SHP77 (cell line): Measurements from ENCODE around the gene LRRC72.
"Not testable (repeated sequence)": the region's sequence is repeated elsewhere in the genome, so short reads cannot be mapped to it uniquely, and the experiment has no call there.

Source experiments
- DNase-seq, 2 experiments: peaks; one replicate each; lab custom pipeline; 2025; lab: John Stamatoyannopoulos, UW

LRRC72 gene

DNA sequence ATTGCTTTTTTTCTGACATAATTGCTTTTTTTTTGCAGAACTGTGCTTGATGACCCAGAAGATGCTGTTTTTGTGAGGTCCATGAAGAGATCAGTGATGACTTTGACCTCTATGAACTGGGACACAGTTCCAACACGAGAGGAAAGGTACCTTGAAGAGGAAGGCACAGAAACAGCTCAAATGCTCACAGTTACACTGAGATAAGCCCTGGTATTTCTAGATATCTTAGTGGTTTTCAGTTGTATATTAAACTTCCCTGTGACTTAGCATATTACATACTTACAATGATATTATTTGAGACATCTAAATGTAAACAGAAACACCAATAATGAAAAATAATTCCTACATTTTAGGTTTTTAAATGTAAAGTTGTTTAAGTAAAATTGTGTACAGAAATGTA lies 54.7 kb downstream of the LRRC72 start:
- no peak for DNase-seq

GRCh38 chr7:16583834-16584233 lies 57.2 kb downstream of the LRRC72 start:
- no peak for DNase-seq

GRCh38 chr7:16585540-16585939 lies 58.9 kb downstream of the LRRC72 start:
- DNase-seq, result no peak

- no peak for DNase-seq
Observed at GRCh38 chr7:16586081-16586874, 59.7 kb downstream of the LRRC72 start.

DNA sequence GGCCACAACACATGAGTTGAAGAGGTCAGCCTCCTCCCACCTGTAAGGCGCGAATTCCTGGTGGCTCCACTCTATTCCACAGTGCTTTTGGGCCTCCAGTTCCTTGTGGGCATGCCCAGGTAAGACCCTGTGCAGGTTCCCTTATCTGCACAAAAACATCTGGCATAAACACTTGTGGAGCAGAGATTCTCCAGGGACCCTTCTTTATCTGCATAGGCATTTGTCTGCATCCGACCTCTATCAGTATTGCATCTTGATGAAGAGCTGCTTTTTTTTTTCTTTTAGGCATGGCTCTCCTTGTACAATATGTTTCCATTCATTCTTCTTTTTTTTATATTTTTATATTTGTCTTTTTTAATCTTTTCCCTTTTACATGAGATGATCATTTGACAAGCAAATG lies 60.5 kb downstream of the LRRC72 start:
- DNase-seq, result no peak

- DNase-seq, result peak; percentile 51 to 73
Observed at GRCh38 chr7:16587790-16588189, 61.2 kb downstream of the LRRC72 start.

- no peak for DNase-seq
Observed at GRCh38 chr7:16589881-16590280, 63.3 kb downstream of the LRRC72 start.

GRCh38 chr7:16590424-16590823 lies 63.8 kb downstream of the LRRC72 start:
- DNase-seq, result no peak

DNA sequence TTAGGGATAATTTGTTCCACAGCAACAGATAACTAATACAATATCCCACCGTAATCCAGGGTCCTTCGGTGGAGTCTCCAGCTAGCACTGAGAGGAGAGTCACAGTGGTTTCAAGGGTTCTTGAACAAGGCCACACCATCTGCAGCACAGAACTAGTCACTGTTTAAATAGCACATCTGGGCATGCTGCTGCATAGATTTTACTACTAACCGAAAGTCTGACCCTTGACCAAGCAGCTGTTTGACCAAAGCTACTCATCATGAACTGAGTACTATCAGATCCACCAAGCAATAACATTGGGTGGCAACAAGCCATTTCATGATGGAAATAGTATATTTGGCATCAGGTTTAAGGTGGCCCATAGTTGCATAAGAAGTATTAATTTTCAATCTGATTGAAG lies 65.8 kb downstream of the LRRC72 start:
- no peak for DNase-seq

- no peak for DNase-seq
Observed at GRCh38 chr7:16594061-16594460, 67.4 kb downstream of the LRRC72 start.

GRCh38 chr7:16594676-16595075 lies 68.1 kb downstream of the LRRC72 start:
- no peak for DNase-seq

- not testable (repeated sequence) for DNase-seq
Observed at GRCh38 chr7:16595596-16595995, 69.0 kb downstream of the LRRC72 start.

DNA sequence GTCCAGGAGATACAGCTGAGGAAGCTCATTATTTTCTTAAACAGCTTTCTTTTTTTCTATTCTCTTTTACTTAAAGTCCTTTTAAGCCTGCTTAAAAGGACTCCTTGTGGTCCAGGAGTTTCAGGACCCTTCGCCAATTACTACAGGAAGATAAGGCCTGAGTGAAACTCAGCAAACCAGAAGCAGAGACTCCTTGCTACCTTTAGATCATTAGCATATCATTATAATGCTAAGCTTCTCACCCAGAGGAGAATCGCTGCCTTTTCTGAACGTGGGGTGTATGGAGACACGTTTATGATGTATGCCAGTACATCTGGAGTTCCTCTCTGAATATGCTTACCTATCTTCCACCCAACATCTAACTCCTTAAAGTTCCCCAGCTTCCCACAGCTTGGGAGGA lies 71.4 kb downstream of the LRRC72 start:
- no peak for DNase-seq

GRCh38 chr7:16599860-16600259 lies 73.2 kb downstream of the LRRC72 start:
- DNase-seq, result no peak

DNA sequence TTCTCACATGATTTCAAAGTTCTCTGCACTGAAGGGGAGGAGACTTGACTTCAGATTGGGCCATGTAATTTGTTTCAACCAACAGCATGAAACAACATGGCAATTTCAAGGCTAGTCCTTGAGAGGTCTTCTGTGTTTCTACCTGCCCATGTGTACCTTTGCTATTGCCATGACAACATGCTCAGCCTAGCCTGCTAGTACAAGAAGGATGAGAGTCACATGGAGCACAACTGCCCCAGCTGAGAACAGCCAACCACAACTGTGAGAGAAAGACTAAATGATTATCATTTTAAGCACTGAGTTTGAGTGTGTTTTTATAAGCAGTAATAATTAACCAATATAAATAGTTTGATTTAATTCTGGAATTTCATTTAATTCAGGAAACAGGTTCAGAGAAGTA lies 77.0 kb downstream of the LRRC72 start:
- DNase-seq, result no peak

DNA sequence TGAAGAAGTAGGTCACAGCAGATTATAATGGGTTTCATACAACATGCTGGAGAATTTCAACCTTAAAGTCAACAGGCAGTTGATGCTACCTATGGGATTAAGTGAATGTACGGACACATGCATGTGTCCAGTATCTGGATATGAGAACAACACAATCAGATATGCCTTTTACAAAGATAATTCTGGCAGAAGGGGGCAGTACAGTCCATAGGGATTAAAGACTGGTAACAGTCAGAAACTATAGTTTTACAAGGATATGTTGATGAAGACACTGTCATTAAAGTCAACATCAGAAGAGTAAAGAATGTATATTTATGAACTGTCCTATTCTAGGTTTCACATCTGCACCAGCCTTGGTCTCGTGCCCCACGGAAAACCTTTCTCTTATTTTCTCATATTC lies 77.4 kb downstream of the LRRC72 start:
- no peak for DNase-seq

DNA sequence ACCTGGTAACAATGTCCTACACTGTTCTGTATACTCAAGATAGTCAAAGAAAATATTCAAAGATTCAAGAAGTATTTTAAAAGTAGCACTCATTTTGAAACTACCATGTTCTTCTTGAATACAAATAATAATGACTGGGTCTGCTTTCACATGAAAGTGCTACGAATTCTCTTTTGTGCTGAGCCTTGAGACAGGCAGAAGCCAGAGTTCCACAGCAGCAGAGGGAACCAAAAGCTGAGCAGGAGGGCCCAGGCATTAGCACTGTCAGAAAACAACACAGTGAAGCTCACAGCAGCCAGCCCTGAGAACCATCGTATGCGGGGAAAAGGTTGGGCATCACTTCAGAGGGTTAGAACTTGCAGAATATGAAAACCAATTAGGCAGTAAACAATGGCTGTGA lies 80.1 kb downstream of the LRRC72 start:
- DNase-seq, result no peak

GRCh38 chr7:16609842-16610450 lies 83.3 kb downstream of the LRRC72 start:
- no peak for DNase-seq

DNA sequence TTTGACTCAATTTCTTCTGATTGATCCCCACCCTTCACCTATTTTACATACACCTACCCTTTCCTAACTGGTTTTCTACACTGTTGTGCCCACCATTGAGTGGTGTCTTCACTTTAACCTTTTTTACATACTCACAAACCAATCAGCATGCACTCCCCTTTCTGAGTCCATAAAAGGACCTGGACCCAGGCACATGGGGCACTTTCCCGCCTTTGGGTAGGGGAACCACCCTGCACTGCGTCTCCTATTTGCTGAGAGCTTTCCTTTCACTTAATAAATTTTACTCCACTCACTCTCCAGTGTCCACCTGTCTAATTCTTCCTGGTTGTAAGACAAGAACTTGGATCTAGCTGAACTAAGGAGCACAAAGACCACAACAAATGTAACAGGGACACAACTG lies 85.1 kb downstream of the LRRC72 start:
- no peak for DNase-seq

- DNase-seq, result no peak
Observed at GRCh38 chr7:16615228-16615627, 88.6 kb downstream of the LRRC72 start.

- no peak for DNase-seq
Observed at GRCh38 chr7:16616122-16616521, 89.5 kb downstream of the LRRC72 start.

- no peak for DNase-seq
Observed at GRCh38 chr7:16616542-16616941, 89.9 kb downstream of the LRRC72 start.

- no peak for DNase-seq
Observed at GRCh38 chr7:16619979-16620408, 93.4 kb downstream of the LRRC72 start.

GRCh38 chr7:16626388-16626787 lies 99.8 kb downstream of the LRRC72 start:
- no peak for DNase-seq
